Heart right ventricle (tissue), 16 donors: ENCODE measurements around the gene GLS. TPM values are rescaled to one million over a fixed set of nuclear protein-coding genes. Genes with fewer than 3 reads are reported as not detected.

Experiments
- ATAC-seq, 8 donors: fragments of 200-7000 bp; cut with Tn5 transposase; one replicate each; pipeline ENCODE4 v1.9.1; 2020; ENCODE audit warnings: mild to moderate bottlenecking in 8 of 8, moderate library complexity in 8 of 8, moderate number of reproducible peaks in 1 of 8
- DNase-seq, 2 donors: peaks; one replicate each; pipeline ENCODE4 v3.0.0-alpha.2; 2020
- H3K27ac ChIP-seq, 10 donors: fragments of 200-600 bp; sonication (generic) in 2 of 10; one replicate each; pipeline versions ENCODE4 v1.5.0 to v1.8.0; 2020 to 2022; ENCODE audit warnings: mild to moderate bottlenecking in 3 of 10
- H3K27me3 ChIP-seq, 7 donors: fragments of 200-600 bp; one replicate each; pipeline ENCODE4 v1.8.0; 2021 to 2022; ENCODE audit warnings: mild to moderate bottlenecking in 2 of 7
- H3K36me3 ChIP-seq, 9 donors: fragments of 200-600 bp; sonication (generic) in 1 of 9; one replicate each; pipeline versions ENCODE4 v1.5.0 to v1.8.0; 2020 to 2022; ENCODE audit warnings: mild to moderate bottlenecking in 2 of 9
- H3K4me1 ChIP-seq, 9 donors: fragments of 200-600 bp; sonication (generic) in 1 of 9; one replicate each; pipeline versions ENCODE4 v1.5.0 to v1.8.0; 2020 to 2022; ENCODE audit warnings: mild to moderate bottlenecking in 4 of 9
- H3K4me3 ChIP-seq, 10 donors: fragments of 200-600 bp; sonication (generic) in 2 of 10; one replicate each; pipeline versions ENCODE4 v1.5.0 to v1.8.0; 2020 to 2022; ENCODE audit warnings: mild to moderate bottlenecking in 7 of 10, moderate library complexity in 2 of 10
- H3K9me3 ChIP-seq, 11 donors: fragments of 200-600 bp in 10 of 11; sonication (generic) in 2 of 11; one replicate each; pipeline versions ENCODE4 v1.5.0 to v1.8.0; 2013 to 2022; ENCODE audit warnings: mild to moderate bottlenecking in 2 of 11, control low read depth in 1 of 11, moderate library complexity in 1 of 11
- CTCF ChIP-seq, 9 donors: fragments of 200-600 bp; sonication (generic) in 2 of 9; IDR thresholded peaks; one replicate each; pipeline versions ENCODE4 v1.5.0 to v1.8.0; 2021 to 2022; ENCODE audit warnings: antibody characterized with exemption in 9 of 9, mild to moderate bottlenecking in 5 of 9, moderate library complexity in 1 of 9
- WGBS, 2 donors: extraction: QIAGEN DNeasy Blood & Tissue Kit; methylation state at CpG; one replicate each; pipeline ENCODE4 v1.1.7; 2013; ENCODE audit warnings: inconsistent platforms in 1 of 2; 5-methylcytosine and 5-hydroxymethylcytosine counted together
- intact Hi-C, 10 donors: fragments of 100-400 bp; cut with DNase I; formaldehyde crosslinking; loops; one replicate each; pipeline versions ENCODE4 v1.11.1 to v1.14.2; 2022
- long read RNA-seq, 3 donors: library from polyadenylated mRNA; unstranded; transcript quantifications; one replicate each; pipeline ENCODE4 v2.0.0, GENCODE V29; 2020 to 2021
- polyA plus RNA-seq, 2 donors: library from polyadenylated mRNA; stranded (reverse); fragments of 200-250 nt; gene quantifications; one replicate each; pipeline ENCODE4 v1.2.3, GENCODE V29; 2013
- total RNA-seq, 10 donors: library from RNA; stranded (reverse); fragmentation: NEBNext Ultra II Directional in 3 of 10; extraction: Animal tissue kit (Norgen Biotek cat#: 25700) in 3 of 10; gene quantifications; one replicate each; pipeline versions ENCODE4 v1.2.1 to v1.2.4, GENCODE V29; 2021 to 2023
- donor health status: Arrhythmogenic right ventricular cardiomyopathy.
- donor health status: ischemic (EF 13 %, LVEDD 7.1; RV severe dilation, severe dysfunction).
- donor health status: healthy with polysubstance abuse.
- donor health status: DM: no; HTN: yes; CAD: no.
- donor health status: DM: no; HTN: no; CAD: no.
- donor health status: ischemic (EF 25% LVEDD 6.9; RV normal size, moderate dysfunction).
- donor health status: ischemic (EF 25% LVEDD 5.7; RV mildly dilated, moderate dysfunction).
- donor health status: healthy.
- donor health status: DM: yes; HTN: yes; CAD: no.
- donor health status: Ischemic cardiomyopathy.
- donor health status: ischemic (EF 35%, LVEDD 5.7; RV mildly dilated, moderate dysfunction).
- donor health status: nonischemic (EF 11% LVEDD 7.7; RV severe dilation, severe dysfunction).
- donor health status: DM: yes; HTN: yes; CAD: no.
- donor health status: PGD.
- donor health status: ischemic (EF 29% LVEDD 5.4; RV normal size, mild dysfunction).
- donor health status: nonischemic (EF 23%, LVEDD 6.1; RV moderate dilation, normal function).

Gene GLS
- total RNA-seq: 10 to 100 TPM; 40.8 to 73.5 (median 59.2) TPM
- 10 to 100 TPM; 17.1 to 29.4 TPM for polyA plus RNA-seq
- long read RNA-seq, donor 1, full-length matches to known transcripts: 60 of 65 reads
- long read RNA-seq, donor 1, partial matches to known transcripts: 2 of 65 reads
- long read RNA-seq, donor 1, other reads (novel, unspliced or antisense): 3 of 65 reads
- long read RNA-seq, donor 2, full-length matches to known transcripts: 55 of 65 reads
- long read RNA-seq, donor 2, partial matches to known transcripts: 4 of 65 reads
- long read RNA-seq, donor 2, other reads (novel, unspliced or antisense): 6 of 65 reads
- long read RNA-seq, donor 3, full-length matches to known transcripts: 2 of 15 reads
- long read RNA-seq, donor 3, partial matches to known transcripts: 3 of 15 reads
- long read RNA-seq, donor 3, other reads (novel, unspliced or antisense): 10 of 15 reads

GRCh38 chr2:190880378-190881083 is at the start of gene GLS:
TSS of gene GLS (plus strand) at chr2:190880821. CDS start at chr2:190881085, 264 bp downstream.
- WGBS, 2 donors: 0% methylated on average over 56 of the region's 56 CpGs
- TF ChIP-seq CTCF (IDR thresholded peaks at IDR 0.05): no peak
- peaks cover 0 to 56% (median 37%) of the 10 kb centered on the region in 9 donors for H3K4me1 ChIP-seq
- H3K27ac ChIP-seq: peak within 1 kb of the TSS; percentile 90 to 98 (median 96)
- H3K4me3 ChIP-seq: peak within 1 kb of the TSS; percentile 65 to 95 (median 89)
- intact Hi-C loops: loop anchor here in 3 of 10 donors (1.0 to 10.0 kb wide), 3 partner anchors 94 to 134 kb away; partner anchors contain the start of gene STAT1 (in 3 of the 3)
- H3K36me3 ChIP-seq: no peaks in the 10 kb centered on the region
- peak; percentile 96 to 98 for DNase-seq
- H3K9me3 ChIP-seq: no peaks in the 10 kb centered on the region
- ATAC-seq: peak; percentile 95 to 98 (median 96)
- no peaks in the 10 kb centered on the region for H3K27me3 ChIP-seq

- intact Hi-C loops: no loop called here
- 86 to 87% methylated on average over 3 of the region's 3 CpGs for WGBS, 2 donors
Measured at GRCh38 chr2:190831941-190832340, 48.7 kb upstream of the GLS start.

GRCh38 chr2:190834890-190835208 is 45.8 kb upstream of the GLS start:
- Histone ChIP-seq H3K4me1 (peaks cover 0 to 16% (median 3%) of the 10 kb centered on the region in 9 donors), H3K27ac (peak overlapping the region in 1 of 10 donors; percentile 39), H3K36me3 (no peaks in the 10 kb centered on the region), H3K9me3 (no peaks in the 10 kb centered on the region), H3K4me3 (no peak overlapping the region), H3K27me3 (no peaks in the 10 kb centered on the region)
- TF ChIP-seq CTCF (IDR thresholded peaks at IDR 0.05): no peak
- 22 to 39% methylated on average over 1 of the region's 1 CpG for WGBS, 2 donors
- ATAC-seq: peak in 1 of 8 donors; percentile 62
- DNase-seq: no peak
- intact Hi-C loops: no loop called here

More at GRCh38 chr2:190831941-190832340, 48.7 kb upstream of the GLS start:
- TF ChIP-seq CTCF (IDR thresholded peaks at IDR 0.05): no peak
- H3K9me3 ChIP-seq: no peaks in the 10 kb centered on the region
- DNase-seq: no peak
- H3K4me3 ChIP-seq: no peak overlapping the region
- H3K27me3 ChIP-seq: no peaks in the 10 kb centered on the region
- no peaks in the 10 kb centered on the region for H3K36me3 ChIP-seq
- no peak for ATAC-seq
- no peak overlapping the region for H3K27ac ChIP-seq
- H3K4me1 ChIP-seq: peaks cover 0 to 13% (median 3%) of the 10 kb centered on the region in 9 donors

- H3K4me3 ChIP-seq: no peak overlapping the region
- no peaks in the 10 kb centered on the region for H3K36me3 ChIP-seq
- intact Hi-C loops: no loop called here
- ATAC-seq (peak in 7 of 8 donors; percentile 61 to 93 (median 77)), DNase-seq (peak in 1 of 2 donors; percentile 38)
- H3K9me3 ChIP-seq: no peaks in the 10 kb centered on the region
- WGBS, 2 donors: 67 to 89% methylated on average over 3 of the region's 3 CpGs
- no peaks in the 10 kb centered on the region for H3K27me3 ChIP-seq
- peaks cover 0 to 16% (median 3%) of the 10 kb centered on the region in 9 donors for H3K4me1 ChIP-seq
- H3K27ac ChIP-seq: peak overlapping the region in 1 of 10 donors; percentile 39
- no peak for TF ChIP-seq CTCF (IDR thresholded peaks at IDR 0.05)
Measured at GRCh38 chr2:190835303-190835930, 45.2 kb upstream of the GLS start.
